GM18519 (cell line): ENCODE measurements around the gene FIG4.
A peak's percentile ranks its signal among the peaks of the same experiment; 100 is the strongest.
"Not testable (repeated sequence)": the region's sequence is repeated elsewhere in the genome, so short reads cannot be mapped to it uniquely, and the experiment has no call there.

Experiments
- ATAC-seq: cut with Tn5 transposase; IDR thresholded peaks from one replicate; pipeline ENCODE4 v1.9.1; 2021; ENCODE audit warnings: mild to moderate bottlenecking, moderate library complexity; ENCODE audit not compliant: unreplicated experiment, low FRiP score

FIG4 gene

DNA sequence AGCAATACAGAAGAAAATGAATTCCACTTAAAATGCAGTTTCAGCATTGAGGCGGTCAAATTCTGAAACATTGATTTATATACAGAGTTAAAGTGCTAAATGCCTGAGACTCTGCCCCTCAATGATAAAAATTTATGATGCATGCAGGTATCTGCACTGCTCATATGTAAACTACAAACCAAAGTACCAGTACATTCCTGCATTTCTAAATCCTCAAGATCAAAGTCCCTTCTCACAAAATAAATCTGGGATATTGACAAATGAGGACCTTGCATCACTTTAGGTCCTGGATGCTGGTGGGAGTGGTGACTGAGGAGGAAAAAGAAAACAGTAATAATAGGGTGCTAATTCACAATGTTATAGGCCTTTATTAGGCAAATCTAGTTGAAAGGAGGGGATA is 101.9 kb downstream of the FIG4 start:
- no peak for ATAC-seq

DNA sequence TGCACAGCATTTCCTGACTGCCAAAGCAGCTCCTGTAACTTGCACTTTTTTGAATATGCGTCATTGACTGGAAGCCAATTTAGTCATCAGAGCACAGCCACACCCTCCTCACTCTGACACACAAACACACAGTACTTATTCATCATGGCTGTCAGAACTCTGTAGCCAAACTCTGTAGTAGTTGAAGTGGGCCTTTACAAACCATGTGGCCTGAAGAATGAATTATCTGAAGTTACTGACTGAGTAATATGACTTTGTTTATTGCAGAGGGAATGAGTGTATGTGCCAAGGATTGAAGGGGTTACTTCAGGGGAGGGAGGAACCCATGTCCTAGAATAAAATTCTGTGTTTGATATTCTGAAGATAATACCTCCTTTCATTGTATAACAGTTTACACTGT is 102.7 kb downstream of the FIG4 start:
- no peak for ATAC-seq

DNA sequence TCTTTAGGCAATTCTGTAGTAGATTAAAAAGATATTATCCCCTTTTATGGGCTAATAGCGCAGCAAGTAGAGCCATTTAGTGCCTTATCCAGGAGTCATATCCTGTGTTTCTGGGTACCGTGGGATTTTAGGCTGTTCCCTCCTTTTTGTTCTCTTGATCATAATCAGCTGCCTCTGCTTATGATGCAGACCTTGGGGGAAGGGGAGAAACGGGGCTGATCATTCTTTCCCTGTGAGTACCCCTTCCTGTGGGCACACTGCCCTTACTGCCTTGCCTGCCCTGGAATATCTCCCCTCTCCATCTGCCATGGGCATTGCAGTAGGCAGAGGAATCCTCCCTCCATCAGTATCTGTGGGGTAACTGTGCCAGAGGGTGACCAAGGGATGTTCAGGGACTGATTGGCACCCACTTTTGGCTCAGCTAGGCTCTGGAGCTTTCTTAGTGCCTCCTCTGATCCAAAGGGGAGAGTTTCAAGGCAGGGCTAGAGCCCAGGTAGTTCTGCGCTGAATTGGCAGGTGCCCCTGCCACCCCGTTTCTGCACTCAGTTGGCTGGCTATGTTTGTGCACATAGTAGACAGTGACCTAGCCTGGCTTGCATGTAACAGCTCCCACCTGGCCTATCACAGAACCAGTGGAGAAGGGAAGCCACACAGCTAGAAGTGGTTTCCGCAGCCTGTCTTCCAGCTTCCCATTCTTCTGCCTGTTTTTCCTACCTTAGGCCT is 103.3 kb downstream of the FIG4 start:
- ATAC-seq, result no peak

DNA sequence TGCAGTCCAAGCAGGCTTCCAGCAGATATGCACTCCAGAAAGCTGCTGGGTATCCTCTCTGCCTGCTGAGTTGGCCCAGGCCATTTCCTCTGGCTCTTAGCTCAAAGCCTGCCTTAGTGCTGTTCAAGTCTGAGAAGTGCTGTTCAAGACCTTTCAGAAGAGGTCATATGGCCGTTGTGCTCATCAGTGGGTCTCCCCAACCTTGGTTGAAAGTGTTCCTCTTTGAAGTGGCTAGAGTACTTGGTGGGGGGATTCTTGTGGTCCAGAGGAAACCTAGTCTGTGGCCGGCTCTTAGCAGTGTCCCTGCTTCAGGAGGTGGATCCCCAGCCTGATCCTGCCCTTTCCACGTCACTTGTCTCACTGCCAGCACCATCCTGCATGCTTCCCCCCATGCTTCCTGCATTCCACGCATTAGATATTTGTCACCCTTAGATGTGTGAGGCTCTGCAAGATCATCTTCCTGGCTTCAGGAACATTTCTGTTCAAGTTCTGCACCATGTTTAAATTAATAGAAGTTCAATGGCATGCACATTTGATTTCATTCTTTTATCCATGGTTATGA is 105.0 kb downstream of the FIG4 start:
- no peak for ATAC-seq

DNA sequence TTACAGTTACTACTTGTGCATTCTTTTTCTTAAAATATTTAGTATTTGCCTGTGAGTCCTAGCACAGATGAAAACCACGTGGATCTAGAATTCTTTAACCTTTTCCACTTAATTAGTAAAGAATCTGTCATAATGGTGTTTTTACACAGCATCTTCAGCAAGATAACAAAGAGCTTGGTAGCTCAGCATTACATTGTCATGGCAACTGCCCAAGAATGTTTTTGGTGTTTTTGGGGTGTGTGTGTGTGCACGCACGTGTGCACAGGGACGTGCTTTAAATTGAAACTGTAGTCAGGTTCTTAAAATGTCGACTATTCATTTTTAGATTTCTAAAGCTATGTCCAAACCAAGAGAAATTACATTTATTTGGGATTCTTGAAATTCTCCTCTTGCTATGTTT is 108.0 kb downstream of the FIG4 start:
- ATAC-seq, result no peak

DNA sequence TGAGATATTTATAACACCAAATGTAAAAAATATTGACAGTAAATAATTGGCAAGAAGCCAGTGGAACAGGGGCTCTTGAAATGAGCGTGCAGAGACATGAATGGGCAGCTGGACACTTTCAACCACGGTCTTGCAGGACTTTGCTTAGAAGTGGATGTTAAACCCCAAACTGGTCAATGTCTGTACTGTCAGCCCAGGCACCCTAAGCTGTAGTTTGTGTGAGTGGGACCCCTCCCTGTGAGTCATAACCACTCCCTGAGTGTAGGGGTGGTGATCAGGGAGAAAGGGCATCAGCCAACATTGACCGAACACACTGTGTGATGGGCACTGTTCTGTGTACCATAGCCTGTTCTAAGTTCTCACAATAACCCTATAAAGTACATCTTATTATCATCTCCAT is 108.6 kb downstream of the FIG4 start:
- no peak for ATAC-seq

DNA sequence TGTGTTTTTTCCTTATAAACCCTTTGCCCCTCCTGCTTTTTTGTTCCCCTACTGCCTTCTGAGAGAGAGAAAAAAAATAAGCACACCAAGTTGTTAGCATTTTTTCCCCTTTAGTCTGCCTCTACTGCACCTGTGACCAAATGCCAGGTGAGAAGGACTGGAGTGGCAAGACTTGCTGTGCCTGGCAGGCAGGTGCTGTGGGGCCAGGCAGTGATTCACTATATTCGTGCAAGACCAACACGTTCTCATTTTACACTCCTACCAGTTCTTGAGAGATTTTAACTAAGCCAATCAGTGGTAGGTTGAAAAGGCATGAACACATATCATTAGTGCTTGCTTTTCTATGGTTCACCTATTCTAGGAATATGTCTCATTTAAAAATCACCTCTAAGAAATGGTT is 109.7 kb downstream of the FIG4 start:
- ATAC-seq, result no peak

DNA sequence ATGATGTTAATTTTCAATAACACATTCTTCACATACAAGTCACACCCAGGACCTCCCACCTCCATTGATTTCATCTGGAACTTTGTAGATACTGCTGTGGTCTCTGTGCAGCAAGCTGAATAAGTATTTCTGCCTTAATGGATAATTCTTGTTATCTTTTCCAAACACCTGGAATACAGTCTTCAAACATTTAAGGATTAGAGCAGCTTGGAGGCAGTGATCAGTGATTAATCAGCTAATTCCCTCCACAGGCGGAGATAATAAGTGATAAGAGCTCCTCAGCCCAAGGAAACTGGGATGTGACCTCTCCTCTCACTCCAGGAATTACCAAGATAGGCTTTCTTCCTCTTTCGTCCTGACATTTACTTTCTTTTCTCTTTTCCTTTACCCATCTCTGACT is 110.7 kb downstream of the FIG4 start:
- ATAC-seq, result no peak

DNA sequence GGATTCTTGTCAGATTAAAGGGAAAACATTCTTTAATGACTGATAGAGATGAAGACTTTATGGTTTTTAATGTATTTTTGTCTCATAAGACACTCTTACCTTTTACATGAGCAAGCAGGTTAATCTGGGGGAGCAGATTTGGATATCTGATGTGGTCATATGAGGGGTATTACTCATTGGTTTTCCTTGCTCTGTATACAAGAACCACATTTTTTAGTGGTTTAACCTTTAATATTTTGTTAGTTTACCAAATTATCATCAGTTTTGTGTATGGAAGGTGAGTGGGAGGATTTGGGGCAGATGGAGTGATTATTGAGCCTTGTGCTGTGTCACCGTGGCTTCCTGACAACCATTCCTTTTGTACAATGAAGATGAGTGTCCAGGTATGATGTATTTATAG is 112.9 kb downstream of the FIG4 start:
- no peak for ATAC-seq

DNA sequence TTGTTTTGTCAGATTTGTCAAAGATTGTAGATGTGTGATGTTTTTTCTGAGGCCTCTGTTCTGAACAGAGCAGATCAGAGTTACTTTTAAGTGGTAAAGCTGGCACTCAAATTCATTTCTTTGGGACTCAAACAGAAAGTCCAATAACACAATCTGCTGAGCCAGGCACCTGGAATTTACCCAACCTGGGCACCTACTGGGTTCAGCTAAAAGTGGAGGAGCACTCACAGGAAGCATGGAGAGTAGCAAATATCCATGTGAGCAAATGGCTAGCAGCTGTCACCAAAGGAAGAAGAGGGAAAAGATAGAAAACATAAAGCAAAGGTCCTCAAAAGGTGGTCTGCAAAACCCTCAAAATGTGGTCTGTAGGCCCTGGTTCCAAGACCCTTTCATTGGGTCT is 116.8 kb downstream of the FIG4 start:
- no peak for ATAC-seq

DNA sequence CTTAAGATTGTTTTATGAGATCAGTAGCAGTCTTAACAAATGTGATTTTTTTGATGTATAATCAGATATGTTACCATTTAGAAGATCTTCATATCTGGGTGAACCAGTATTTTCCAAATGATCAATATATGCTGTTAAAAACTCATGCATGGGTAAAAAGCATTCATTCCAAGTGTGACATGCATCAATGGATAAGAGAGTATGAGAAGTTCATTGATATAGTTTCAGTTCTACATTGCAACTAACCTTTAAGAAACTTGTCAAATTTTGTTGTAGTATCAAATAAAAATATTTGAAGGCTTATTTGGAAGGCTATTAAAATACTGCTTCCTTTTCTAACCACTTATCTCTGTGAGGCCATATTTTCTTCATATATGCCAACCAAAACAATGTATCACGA is 117.7 kb downstream of the FIG4 start:
- no peak for ATAC-seq

DNA sequence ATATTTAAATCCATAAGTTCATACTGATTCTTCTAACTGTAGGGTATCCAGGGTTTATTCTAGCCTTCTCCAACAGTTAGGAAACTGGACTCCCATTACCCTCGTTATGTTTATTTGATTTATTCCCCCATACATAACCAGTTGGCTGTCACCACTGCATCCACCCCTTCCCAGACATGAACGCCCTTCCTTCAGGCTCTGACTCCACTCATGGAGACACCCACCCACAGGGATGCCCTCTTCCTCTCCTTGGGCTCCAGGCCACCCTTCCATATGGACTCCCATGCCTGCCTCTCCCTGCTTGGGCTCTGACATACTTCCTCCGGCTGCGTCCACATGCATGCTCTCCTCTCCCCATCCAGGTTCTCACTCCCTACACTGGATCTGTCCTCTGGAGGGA is 124.0 kb downstream of the FIG4 start:
- no peak for ATAC-seq

DNA sequence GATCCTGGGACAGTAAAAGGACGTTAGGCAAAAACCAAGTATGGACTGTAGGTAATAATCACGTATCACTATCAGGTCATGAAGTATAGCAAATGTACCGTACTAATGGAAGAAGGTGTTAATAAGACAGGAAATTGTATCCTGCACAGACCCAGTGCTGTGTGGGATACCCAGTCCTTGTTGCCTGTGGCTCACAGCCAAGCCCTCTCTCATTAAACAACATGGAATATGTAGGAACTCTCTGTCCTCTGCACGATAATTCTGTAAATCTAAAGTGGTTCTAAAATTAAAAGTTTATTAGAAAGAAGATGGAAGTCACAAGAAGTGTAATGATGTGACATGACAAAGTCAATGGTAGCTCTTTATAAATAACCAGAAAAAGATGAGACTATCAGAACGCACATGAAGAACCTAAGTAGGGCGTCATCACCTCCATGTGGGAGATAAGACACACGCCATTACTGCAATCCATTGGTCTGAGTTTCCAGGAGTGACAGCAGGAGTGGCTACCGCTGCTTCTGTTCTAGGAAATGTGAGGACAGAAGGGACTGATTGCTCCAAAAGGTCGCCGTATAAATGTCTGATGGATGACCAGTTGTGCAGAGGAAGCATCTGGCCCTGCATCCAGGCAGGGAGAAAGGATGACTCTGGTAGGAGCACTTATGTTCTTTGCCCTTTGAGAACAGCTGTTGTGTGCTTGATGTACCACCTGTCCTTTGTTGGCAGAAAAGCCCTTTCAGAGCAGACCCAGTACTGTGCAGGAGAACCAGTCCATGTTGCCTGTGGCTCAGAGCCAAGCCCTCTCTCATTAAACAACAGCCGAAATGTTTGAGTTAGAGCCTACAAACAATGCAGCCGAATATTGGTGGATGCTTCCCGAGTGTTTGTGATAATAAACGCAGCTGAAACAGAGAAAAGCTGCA is 125.6 kb downstream of the FIG4 start:
- no peak for ATAC-seq

DNA sequence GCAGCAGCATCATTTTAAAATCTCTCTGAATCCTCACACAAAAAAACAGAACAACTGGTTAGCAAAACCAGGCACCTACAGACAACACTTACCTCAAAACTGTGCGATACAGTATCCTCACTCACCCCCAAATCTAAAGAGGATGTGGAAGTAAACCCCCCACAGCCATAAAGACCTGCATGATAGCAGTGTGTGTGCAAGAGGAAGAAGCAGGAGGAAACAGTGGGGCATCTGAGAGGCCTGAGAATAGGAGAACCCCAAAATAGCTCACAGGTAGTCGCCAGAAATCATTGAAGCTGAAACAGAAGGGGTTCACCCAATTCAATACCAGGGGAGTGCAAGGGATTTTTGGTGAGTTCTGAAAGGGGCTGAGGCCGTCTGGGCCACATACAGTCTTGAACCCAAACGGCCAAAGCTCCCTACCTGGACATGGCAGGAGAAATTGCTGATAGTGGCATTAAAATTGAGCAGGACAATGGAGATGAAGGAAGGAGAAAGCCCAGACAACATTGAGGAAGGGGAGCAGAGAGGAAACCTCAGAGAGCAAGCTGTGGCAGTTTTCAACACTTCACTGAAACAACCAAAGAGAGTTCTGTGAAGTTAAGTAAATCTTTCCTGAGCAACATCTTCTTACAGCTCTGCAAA is 129.7 kb downstream of the FIG4 start:
- ATAC-seq, result peak; percentile 69

DNA sequence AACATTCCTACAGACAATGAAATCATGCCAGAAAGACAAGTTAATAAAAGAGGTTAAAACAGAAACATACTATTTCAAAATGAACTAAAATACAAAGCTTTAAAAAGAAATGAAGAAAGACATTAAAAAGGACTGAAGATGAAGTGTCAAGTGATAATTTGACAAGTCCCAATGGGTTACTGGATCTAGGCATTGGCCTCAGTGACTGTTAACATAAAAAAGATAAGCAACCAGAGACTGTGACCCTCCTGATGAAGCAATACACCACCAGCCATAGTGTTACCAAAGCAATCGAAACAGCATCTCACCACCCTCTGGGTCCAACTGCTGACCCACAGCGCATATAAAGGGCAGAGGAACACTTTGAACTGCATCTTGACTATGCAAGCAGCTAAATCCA is 130.3 kb downstream of the FIG4 start:
- ATAC-seq, result no peak

DNA sequence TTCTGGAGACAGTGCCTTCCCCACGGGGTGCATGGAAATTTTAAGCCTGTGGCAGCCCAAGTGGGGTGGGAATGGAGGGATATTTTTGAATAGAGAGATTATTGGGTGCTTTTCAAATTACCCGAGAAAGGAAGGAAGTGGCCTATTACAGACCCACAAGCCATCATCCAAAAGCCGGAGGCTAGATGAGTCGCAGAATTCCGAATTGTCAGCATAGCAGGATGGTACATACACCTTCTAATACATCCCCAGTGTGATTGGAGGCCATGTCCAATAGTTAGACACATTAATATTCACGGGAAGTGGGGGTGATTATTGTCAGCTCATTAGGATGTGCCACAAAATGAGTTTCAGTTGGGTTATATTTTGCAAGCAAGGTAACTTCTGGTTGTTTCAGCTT is 133.0 kb downstream of the FIG4 start:
- no peak for ATAC-seq

DNA sequence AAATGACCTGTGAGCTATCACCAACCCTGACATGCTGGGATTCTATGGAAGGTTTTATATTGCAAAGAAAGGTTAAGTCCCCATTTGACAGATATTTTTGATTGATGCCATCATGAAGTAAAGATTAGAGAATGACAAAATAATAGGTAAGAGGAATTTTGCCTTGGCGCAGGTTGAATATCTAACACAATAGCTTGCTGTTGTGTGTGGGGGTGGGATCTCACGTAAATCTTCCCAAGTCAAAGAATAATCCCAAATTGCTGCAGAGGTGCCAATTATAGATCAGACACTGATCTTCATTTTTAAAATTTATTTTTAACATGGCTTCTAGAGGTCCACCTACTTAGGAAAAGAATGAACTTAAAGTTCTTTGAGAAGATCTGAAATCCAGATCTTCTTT is 135.5 kb downstream of the FIG4 start:
- ATAC-seq, result no peak

DNA sequence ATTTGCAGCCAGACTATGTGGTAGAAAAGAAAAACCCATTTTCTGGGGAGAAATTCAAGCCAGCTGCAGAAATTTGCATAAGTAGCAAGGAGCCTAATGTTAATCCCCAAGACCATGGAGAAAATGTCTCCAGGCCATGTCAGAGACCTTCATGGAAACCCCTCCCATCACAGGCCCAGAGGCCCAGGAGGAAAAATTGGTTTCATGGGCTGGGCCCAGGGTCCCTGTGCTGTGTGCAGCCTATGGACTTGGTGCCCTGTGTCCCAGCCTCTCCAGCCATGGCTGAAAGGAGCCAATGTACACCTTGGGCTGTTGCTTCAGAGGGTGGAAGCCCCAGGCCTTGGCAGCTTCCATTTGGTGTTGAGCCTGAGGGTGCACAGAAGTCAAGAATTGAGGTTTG is 140.3 kb downstream of the FIG4 start:
- not testable (repeated sequence) for ATAC-seq

DNA sequence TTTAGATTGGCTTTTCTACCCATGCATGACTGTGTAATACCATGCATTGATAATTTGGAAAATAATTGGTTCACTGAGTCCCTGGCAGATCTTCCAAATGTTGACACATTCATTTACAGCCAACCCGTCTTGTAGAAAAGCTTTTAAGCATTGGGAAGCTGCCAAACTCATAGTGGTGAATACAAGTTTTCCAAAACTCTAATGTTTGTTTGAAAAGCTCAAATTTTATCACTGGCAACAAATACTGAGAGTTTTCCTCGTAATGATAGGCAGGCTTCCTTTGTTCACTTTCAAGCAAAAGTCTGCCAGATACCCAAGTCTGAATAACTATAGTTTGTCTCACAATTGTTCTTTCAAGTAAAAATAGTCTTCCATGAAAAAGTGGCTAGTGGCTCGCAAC is 143.0 kb downstream of the FIG4 start:
- ATAC-seq, result no peak

DNA sequence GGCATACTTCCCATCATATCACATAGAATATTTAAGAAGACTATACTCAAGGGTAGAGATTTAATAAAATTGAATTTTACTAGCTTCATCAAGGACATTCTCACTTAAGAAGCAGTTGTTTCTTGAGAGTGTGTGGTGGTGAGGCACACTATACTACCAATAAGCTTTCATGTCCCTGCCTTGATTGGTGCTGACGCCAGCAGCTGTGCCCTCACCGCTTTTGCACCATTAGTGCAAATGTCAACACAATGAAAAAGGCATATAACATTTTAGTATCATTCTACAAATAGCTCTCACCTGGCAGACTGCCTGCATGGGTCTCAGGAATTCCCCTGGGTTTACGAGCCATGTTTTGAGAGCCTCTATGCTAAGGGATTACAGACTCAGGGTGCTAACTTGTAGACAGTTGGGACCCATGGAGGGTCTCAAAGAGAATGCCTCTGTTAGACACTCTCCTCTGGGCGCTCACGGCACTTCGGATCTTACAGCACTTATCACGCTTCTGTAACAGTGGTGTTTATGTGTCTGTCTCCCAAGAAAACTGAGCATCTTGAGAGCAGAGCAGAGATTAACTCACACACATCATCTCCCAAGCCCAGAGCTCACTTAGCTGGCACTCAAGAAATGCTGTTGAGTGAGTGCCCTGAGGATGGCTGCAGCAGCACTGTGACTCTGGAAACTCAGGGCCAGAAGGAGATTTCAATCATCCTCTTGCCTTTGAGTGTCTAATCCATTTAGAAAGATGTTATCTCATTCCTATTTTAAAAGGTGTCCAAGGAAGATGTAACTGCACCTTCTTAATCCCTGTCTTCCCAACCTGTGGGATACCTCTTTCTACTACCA is 143.7 kb downstream of the FIG4 start:
- no peak for ATAC-seq
